HAP-1 (cell line): ENCODE measurements around the gene TMEM121B.

Experiments
- DNase-seq, 2 experiments: peaks; one replicate each; pipeline ENCODE4 v3.0.0-alpha.2; 2016 to 2020; ENCODE audit warnings: low spot score in 2 of 2
- H3K27me3 ChIP-seq: fragments of 250-450 bp; sonication (Bioruptor Pico); 2 replicates; pipeline ENCODE4 v1.5.1; 2020; ENCODE audit warnings: low read depth, mild to moderate bottlenecking, moderate library complexity
- H3K36me3 ChIP-seq: fragments of 250-450 bp; sonication (Bioruptor Pico); replicated peaks from 2 replicates; pipeline ENCODE4 v1.5.1; 2020; ENCODE audit warnings: mild to moderate bottlenecking
- H3K4me1 ChIP-seq: fragments of 250-450 bp; sonication (Bioruptor Pico); 2 replicates; pipeline ENCODE4 v1.5.1; 2020; ENCODE audit warnings: mild to moderate bottlenecking
- H3K4me3 ChIP-seq: fragments of 250-450 bp; sonication (Bioruptor Pico); 2 replicates; pipeline ENCODE4 v1.5.1; 2020; ENCODE audit warnings: mild to moderate bottlenecking, moderate library complexity
- H3K9me3 ChIP-seq: fragments of 250-450 bp; sonication (Bioruptor Pico); 2 replicates; pipeline ENCODE4 v1.5.1; 2020; ENCODE audit warnings: mild to moderate bottlenecking, moderate library complexity
- in situ Hi-C: fragments of 300-500 bp; cut with MboI; formaldehyde crosslinking; loops from 3 replicates; pipeline ENCODE4 v1.14.3; 2020; ENCODE audit warnings: low sequenced_read_pairs, inconsistent platforms, mixed read lengths

TMEM121B gene

DNA sequence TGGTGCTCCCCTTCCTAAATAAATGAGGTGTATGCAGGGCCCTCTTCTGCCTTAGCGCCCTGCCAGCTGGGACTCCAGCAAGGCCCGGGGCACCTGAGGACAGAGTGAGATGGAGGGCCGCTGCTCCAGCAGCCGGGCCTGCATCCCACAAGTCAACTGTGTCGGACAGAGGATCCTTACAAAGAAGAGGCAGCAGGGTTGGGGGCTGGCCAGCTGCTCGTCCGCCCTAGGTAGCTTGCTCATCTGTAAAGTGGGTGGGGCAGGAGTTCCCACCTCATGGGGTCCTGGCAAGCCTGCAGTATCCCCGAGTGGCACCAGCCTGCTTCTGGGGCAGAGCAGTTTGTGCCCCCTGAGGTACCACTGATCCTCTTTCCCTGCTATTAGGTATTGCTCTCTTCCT is 7.6 kb downstream of the TMEM121B start:
- Histone ChIP-seq H3K36me3 (peaks cover 8% of the 10 kb centered on the region), H3K4me1 (no peaks in the 10 kb centered on the region), H3K4me3 (no peak overlapping the region), H3K27me3 (no peaks in the 10 kb centered on the region), H3K9me3 (no peaks in the 10 kb centered on the region)
- in situ Hi-C loops = no loop called here
- no peak for DNase-seq

- in situ Hi-C loops = no loop called here
- H3K4me3 ChIP-seq = no peak overlapping the region
- H3K36me3 ChIP-seq = peaks cover 12% of the 10 kb centered on the region
- DNase-seq = no peak
- H3K4me1 ChIP-seq = no peaks in the 10 kb centered on the region
- H3K27me3 ChIP-seq = no peaks in the 10 kb centered on the region
- no peaks in the 10 kb centered on the region for H3K9me3 ChIP-seq
Measured at GRCh38 chr22:17112491-17113042, 8.6 kb downstream of the TMEM121B start.

DNA sequence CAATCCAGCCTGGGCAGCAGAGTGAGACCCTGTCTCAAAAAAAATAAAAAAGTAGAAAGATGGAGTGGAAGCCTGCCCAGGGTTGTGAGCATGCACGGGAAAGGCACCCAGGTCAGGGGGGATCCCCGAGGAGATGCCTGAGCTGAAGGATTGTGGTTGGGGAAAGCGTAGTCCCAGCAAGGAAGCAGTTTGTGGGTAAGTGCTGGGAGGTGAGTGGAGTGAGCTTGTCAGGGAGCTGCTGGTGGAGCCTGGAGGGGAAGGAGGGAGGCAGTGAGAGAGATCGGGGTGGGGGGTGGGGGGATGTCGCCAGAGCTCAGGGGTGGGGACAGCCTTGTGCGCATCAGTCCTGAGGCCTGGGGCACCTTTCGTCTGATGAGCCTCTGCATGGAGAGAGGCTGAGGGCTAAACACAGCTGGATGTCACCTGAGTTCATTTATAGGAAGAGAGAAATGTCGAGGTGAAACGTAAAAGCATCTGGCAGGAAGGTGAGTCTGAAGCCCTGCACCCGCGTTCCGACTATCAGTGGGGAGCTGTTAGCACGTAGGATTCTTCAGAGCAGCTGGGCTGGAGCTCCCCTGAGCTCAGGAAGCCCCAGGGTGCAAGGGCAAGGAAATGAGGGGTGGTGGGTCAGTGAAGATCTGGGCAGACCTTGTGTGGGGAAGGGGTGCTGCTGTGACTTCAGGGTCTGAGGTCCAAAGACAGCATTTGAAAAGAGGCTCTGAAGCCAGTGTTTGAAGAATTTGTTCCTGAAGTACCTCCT is 10.2 kb downstream of the TMEM121B start:
- in situ Hi-C loops = no loop called here
- Histone ChIP-seq H3K4me3 (no peak overlapping the region), H3K9me3 (no peaks in the 10 kb centered on the region), H3K36me3 (peaks cover 20% of the 10 kb centered on the region), H3K4me1 (no peaks in the 10 kb centered on the region), H3K27me3 (no peaks in the 10 kb centered on the region)
- no peak for DNase-seq

DNA sequence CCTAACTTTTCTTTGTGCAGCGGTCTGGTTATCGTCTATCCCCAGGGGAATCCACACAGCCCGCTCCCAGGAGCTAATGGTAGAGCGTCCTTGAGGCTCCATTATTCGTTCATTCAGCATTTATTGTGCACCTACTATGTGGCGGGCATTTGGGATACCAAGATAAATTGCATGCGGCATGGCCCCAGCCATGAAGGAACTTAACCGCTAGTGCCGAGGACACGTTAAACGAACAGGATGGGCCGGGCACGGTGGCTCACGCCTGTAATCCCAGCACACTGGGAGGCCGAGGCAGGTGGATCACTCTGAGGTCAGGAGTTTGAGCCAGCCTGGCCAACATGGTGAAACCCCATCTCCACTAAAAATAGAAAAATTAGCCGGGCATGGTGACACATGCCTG is 11.2 kb downstream of the TMEM121B start:
- no peaks in the 10 kb centered on the region for H3K27me3 ChIP-seq
- no peaks in the 10 kb centered on the region for H3K4me1 ChIP-seq
- peaks cover 27% of the 10 kb centered on the region for H3K36me3 ChIP-seq
- no peaks in the 10 kb centered on the region for H3K9me3 ChIP-seq
- peak in 1 of 2 experiments; percentile 18 for DNase-seq
- no peak overlapping the region for H3K4me3 ChIP-seq
- in situ Hi-C loops = no loop called here

DNA sequence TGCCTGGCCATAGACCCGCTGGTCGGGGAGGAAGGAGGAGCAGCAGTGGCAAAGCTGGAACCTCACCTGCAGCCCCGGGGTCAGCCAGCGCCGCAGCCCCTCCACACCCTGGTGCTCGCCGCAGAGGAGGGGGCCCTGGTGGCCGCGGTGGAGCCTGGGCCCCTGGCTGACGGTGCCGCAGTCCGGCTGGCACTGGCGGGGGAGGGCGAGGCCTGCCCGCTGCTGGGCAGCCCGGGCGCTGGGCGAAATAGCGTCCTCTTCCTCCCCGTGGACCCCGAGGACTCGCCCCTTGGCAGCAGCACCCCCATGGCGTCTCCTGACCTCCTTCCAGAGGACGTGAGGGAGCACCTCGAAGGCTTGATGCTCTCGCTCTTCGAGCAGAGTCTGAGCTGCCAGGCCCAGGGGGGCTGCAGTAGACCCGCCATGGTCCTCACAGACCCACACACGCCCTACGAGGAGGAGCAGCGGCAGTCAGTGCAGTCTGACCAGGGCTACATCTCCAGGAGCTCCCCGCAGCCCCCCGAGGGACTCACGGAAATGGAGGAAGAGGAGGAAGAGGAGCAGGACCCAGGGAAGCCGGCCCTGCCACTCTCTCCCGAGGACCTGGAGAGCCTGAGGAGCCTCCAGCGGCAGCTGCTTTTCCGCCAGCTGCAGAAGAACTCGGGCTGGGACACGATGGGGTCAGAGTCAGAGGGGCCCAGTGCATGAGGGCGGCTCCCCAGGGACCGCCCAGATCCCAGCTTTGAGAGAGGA is 11.9 kb downstream of the TMEM121B start:
- in situ Hi-C loops = no loop called here
- H3K4me3 ChIP-seq = no peak overlapping the region
- H3K4me1 ChIP-seq = no peaks in the 10 kb centered on the region

GRCh38 chr22:17108256-17109112 is 12.7 kb downstream of the TMEM121B start:
- Histone ChIP-seq H3K9me3 (no peaks in the 10 kb centered on the region), H3K4me1 (no peaks in the 10 kb centered on the region), H3K27me3 (no peaks in the 10 kb centered on the region), H3K4me3 (no peak overlapping the region), H3K36me3 (peaks cover 28% of the 10 kb centered on the region)
- in situ Hi-C loops = no loop called here
- no peak for DNase-seq

More for the DNA sequence above, 11.9 kb downstream of the TMEM121B start:
- Histone ChIP-seq H3K36me3 (peaks cover 28% of the 10 kb centered on the region), H3K9me3 (no peaks in the 10 kb centered on the region), H3K27me3 (no peaks in the 10 kb centered on the region)
- DNase-seq = no peak

GRCh38 chr22:17107547-17107810 is 13.7 kb downstream of the TMEM121B start:
- no peaks in the 10 kb centered on the region for H3K27me3 ChIP-seq
- in situ Hi-C loops = no loop called here
- no peak for DNase-seq
- H3K9me3 ChIP-seq = no peaks in the 10 kb centered on the region
- peaks cover 36% of the 10 kb centered on the region for H3K36me3 ChIP-seq
- no peaks in the 10 kb centered on the region for H3K4me1 ChIP-seq
- no peak overlapping the region for H3K4me3 ChIP-seq

DNA sequence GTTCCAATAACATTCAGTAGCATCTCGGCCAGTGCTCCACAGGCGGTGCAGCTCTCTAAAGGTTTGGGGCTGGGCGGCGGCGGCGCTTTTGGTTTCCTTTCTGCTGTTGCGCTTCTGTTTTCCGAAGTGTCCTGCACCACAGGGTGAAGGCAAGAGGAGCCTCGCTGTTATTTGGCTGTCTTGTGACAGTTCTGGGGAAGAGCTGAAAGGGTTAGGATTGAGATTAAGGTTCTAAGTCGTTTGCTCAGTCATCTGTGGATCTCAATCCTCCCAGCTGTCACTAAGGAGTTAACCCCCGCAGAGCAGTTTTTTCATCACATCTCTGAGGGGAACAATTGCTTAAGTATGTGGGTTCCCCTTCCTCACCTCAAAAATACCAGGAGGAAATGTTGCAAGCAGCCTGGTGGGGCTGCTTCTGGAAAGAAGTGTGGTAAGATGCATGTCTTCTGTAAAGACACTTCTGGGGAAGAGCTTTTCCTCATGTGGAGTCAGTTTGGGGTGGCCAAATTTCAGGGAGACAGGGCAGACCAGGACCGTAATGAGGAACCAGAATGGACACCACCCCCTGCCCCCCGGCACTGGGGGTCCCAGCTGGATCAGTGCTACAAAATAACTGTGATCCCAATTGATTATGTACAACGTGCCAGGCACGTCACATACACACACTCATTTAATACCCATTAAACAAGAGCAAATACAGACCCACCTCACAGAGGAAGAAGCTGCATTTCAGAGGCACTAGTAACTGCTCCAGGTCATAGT is 14.2 kb downstream of the TMEM121B start:
- in situ Hi-C loops = no loop called here

DNA sequence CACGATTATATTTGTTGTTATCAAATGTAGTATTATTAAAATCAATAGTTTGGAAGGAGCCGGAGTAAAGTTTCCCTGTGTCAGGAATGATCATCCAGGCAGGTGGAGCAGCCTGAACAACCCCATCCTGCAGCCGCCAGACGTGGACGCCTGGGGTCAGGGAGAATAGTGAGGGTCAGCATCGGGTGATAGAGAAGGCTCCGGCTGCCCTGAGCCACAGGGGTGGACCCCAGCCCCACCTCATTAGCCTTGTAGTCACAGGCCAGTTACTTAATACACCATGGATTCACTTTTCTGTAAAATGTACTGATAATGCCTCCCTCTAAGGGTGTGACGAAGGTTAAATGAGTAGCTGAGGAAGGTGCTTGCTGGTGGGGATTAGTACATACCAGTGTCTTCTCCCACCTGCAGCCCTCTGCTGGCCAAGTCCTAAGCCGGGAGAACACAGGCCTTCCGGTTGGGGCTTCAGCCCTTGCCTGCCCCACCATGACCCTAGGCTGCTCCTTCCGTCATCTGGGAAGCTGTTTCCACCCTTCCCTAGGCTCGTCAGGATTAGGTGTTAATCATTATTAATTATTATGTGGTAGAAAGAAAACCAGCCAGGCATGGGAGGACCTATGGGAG is 14.9 kb downstream of the TMEM121B start:
- no peak overlapping the region for H3K4me3 ChIP-seq
- no peaks in the 10 kb centered on the region for H3K27me3 ChIP-seq
- DNase-seq = no peak
- H3K9me3 ChIP-seq = no peaks in the 10 kb centered on the region
- peaks cover 48% of the 10 kb centered on the region for H3K36me3 ChIP-seq
- in situ Hi-C loops = no loop called here
- no peaks in the 10 kb centered on the region for H3K4me1 ChIP-seq

More for the DNA sequence above, 14.2 kb downstream of the TMEM121B start:
- Histone ChIP-seq H3K27me3 (no peaks in the 10 kb centered on the region), H3K9me3 (no peaks in the 10 kb centered on the region), H3K36me3 (peaks cover 41% of the 10 kb centered on the region), H3K4me3 (no peak overlapping the region), H3K4me1 (no peaks in the 10 kb centered on the region)
- DNase-seq = no peak

GRCh38 chr22:17105143-17106129 is 15.7 kb downstream of the TMEM121B start:
- H3K36me3 ChIP-seq = peaks cover 57% of the 10 kb centered on the region
- in situ Hi-C loops = no loop called here
- DNase-seq = no peak
- no peak overlapping the region for H3K4me3 ChIP-seq
- no peaks in the 10 kb centered on the region for H3K9me3 ChIP-seq
- no peaks in the 10 kb centered on the region for H3K27me3 ChIP-seq
- H3K4me1 ChIP-seq = no peaks in the 10 kb centered on the region

- no peak overlapping the region for H3K4me3 ChIP-seq
- no peaks in the 10 kb centered on the region for H3K27me3 ChIP-seq
- in situ Hi-C loops = no loop called here
- H3K36me3 ChIP-seq = peaks cover 60% of the 10 kb centered on the region
- no peaks in the 10 kb centered on the region for H3K4me1 ChIP-seq
- no peaks in the 10 kb centered on the region for H3K9me3 ChIP-seq
- DNase-seq = no peak
Measured at GRCh38 chr22:17104336-17104935, 16.7 kb downstream of the TMEM121B start.

- in situ Hi-C loops = no loop called here
- no peak for DNase-seq
- Histone ChIP-seq H3K27me3 (no peaks in the 10 kb centered on the region), H3K9me3 (no peaks in the 10 kb centered on the region), H3K36me3 (peaks cover 55% of the 10 kb centered on the region), H3K4me3 (no peak overlapping the region), H3K4me1 (no peaks in the 10 kb centered on the region)
Measured at GRCh38 chr22:17103351-17103750, 17.8 kb downstream of the TMEM121B start.
